SJCRH30 (cell line): Measurements from ENCODE around the gene RAD1. TPM values are rescaled to one million over a fixed set of nuclear protein-coding genes. Genes with fewer than 3 reads are reported as not detected.

Experiments used
- DNase-seq, 2 experiments: peaks; one replicate each; pipeline ENCODE4 v3.0.0-alpha.2; 2015 to 2020
- H3K27ac ChIP-seq: fragments of 250-450 bp; sonication (Bioruptor Pico); 2 replicates; pipeline ENCODE4 v1.5.1; 2020; ENCODE audit warnings: mild to moderate bottlenecking, moderate library complexity
- H3K27me3 ChIP-seq: fragments of 250-450 bp; sonication (Bioruptor Pico); 2 replicates; pipeline ENCODE4 v1.5.1; 2020; ENCODE audit warnings: mild to moderate bottlenecking, moderate library complexity
- H3K36me3 ChIP-seq: fragments of 250-450 bp; sonication (Bioruptor Pico); 2 replicates; pipeline ENCODE4 v1.5.1; 2020; ENCODE audit warnings: mild to moderate bottlenecking, moderate library complexity
- H3K4me1 ChIP-seq: fragments of 250-450 bp; sonication (Bioruptor Pico); 2 replicates; pipeline ENCODE4 v1.5.1; 2020; ENCODE audit warnings: mild to moderate bottlenecking, moderate library complexity
- H3K4me3 ChIP-seq: fragments of 250-450 bp; sonication (Bioruptor Pico); 2 replicates; pipeline ENCODE4 v1.5.1; 2020; ENCODE audit warnings: mild to moderate bottlenecking, moderate library complexity
- H3K9me3 ChIP-seq: fragments of 250-450 bp; sonication (Bioruptor Pico); replicated peaks from 2 replicates; pipeline ENCODE4 v1.5.1; 2020; ENCODE audit warnings: mild to moderate bottlenecking, moderate library complexity
- total RNA-seq: library from RNA; depleted of rRNA; stranded (reverse); fragments of >200 nt; shearing (Covaris generic); gene quantifications from 2 replicates; pipeline ENCODE4 v1.2.3, GENCODE V29; 2014; rRNA removed

Gene RAD1
- total RNA-seq = 64.9 and 65.8 TPM in 2 replicates

DNA sequence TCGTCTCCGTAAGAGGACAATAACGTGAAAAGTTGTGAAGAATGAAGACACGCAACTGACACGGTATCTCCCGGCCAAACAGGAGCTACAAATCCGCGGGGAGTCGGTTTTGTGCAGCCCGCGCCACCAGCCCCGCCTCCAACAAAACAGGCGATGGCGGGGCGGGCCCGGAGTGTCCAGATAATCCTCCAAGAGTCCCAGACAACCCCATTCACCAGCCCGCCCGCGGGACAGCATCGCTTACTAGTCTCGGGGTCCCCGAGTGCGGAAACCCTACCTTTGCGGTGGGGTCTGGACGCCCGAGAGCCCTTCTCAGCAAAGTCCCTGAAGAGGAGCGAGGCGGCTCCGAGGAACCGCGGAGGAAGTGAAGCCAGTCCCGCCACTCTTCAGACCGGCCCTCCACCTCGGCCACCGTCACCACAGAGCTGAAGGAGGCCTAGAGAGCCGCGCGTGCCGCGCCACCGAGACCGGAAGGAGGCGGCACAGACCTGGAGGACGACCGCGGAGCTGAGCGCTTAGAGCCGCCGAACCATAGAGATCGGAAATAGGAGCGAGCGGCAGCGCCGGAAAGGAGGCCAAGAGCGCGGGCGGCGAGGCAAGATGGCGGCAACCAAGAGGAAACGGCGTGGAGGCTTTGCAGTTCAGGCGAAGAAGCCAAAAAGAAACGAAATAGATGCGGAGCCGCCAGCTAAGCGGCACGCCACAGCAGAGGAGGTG is at the start of gene RAD1, which contains the start of gene BRIX1:
TSS of gene RAD1 (minus strand) at position 366 of the 717 bp plus-strand sequence. CDS start 612 bp downstream, outside the sequence.
TSS of gene BRIX1 (plus strand) at position 573 of the 717 bp plus-strand sequence. CDS start at position 601, 28 bp downstream.
- no peaks in the 10 kb centered on the region for H3K27me3 ChIP-seq
- H3K36me3 ChIP-seq = peaks cover 43% of the 10 kb centered on the region
- peak within 1 kb of the TSS; percentile 86 for H3K27ac ChIP-seq
- peak within 1 kb of the TSS; percentile 97 for H3K4me3 ChIP-seq
- H3K9me3 ChIP-seq = no peaks in the 10 kb centered on the region
- peak; percentile 98 for DNase-seq
- H3K4me1 ChIP-seq = peaks cover 14% of the 10 kb centered on the region

GRCh38 chr5:34959323-34959722 is 44.0 kb upstream of the RAD1 start:
- no peak overlapping the region for H3K27ac ChIP-seq
- DNase-seq = no peak

GRCh38 chr5:34957857-34958690 is 42.8 kb upstream of the RAD1 start:
- H3K4me3 ChIP-seq = no peak overlapping the region
- H3K9me3 ChIP-seq = no peaks in the 10 kb centered on the region
- H3K27me3 ChIP-seq = no peaks in the 10 kb centered on the region
- DNase-seq = peak in 1 of 2 experiments; percentile 34
- peaks cover 26% of the 10 kb centered on the region for H3K36me3 ChIP-seq
- no peaks in the 10 kb centered on the region for H3K4me1 ChIP-seq
- no peak overlapping the region for H3K27ac ChIP-seq

More at GRCh38 chr5:34959323-34959722, 44.0 kb upstream of the RAD1 start:
- Histone ChIP-seq H3K9me3 (no peaks in the 10 kb centered on the region), H3K4me1 (no peaks in the 10 kb centered on the region), H3K4me3 (no peak overlapping the region), H3K27me3 (no peaks in the 10 kb centered on the region), H3K36me3 (peaks cover 15% of the 10 kb centered on the region)

GRCh38 chr5:34957321-34957720 is 42.0 kb upstream of the RAD1 start:
- Histone ChIP-seq H3K4me1 (no peaks in the 10 kb centered on the region), H3K27ac (no peak overlapping the region), H3K4me3 (no peak overlapping the region), H3K36me3 (peaks cover 30% of the 10 kb centered on the region), H3K27me3 (no peaks in the 10 kb centered on the region), H3K9me3 (no peaks in the 10 kb centered on the region)
- DNase-seq = no peak

- Histone ChIP-seq H3K4me1 (peaks cover 6% of the 10 kb centered on the region; the same call in 1 of the 2 replicates), H3K36me3 (peaks cover 53% of the 10 kb centered on the region), H3K4me3 (no peak overlapping the region), H3K9me3 (no peaks in the 10 kb centered on the region), H3K27ac (no peak overlapping the region), H3K27me3 (no peaks in the 10 kb centered on the region)
- DNase-seq = no peak
Measured at GRCh38 chr5:34944460-34945047, 29.2 kb upstream of the RAD1 start.

GRCh38 chr5:34944044-34944443 is 28.7 kb upstream of the RAD1 start:
- H3K27ac ChIP-seq = no peak overlapping the region
- no peak for DNase-seq
- peaks cover 6% of the 10 kb centered on the region; the same call in 1 of the 2 replicates for H3K4me1 ChIP-seq
- H3K36me3 ChIP-seq = peaks cover 50% of the 10 kb centered on the region
- H3K9me3 ChIP-seq = no peaks in the 10 kb centered on the region
- H3K27me3 ChIP-seq = no peaks in the 10 kb centered on the region
- no peak overlapping the region for H3K4me3 ChIP-seq

DNA sequence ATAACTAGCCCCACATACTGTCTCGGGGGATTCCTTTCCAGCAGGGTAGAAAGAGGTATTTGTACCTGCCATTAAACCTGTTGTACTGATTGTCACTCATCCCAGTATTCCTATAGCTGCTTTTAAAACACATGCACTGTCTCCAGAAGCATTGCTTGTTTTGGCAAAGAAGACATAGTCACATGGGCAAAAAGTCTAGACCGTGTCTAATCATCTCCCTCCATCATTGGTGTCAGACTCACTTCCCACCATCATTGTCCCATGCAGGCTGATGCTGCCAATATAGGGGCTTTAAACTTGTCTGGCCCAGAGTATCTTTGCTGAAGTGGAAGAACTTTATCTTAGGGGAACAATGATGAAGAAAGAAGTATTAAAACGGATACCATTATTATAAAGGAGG is 26.6 kb upstream of the RAD1 start:
- Histone ChIP-seq H3K27me3 (no peaks in the 10 kb centered on the region), H3K27ac (peak overlapping the region; percentile 55), H3K9me3 (no peaks in the 10 kb centered on the region; the same call in 1 of the 2 replicates), H3K4me3 (no peak overlapping the region), H3K4me1 (peaks cover 6% of the 10 kb centered on the region; the same call in 1 of the 2 replicates), H3K36me3 (peaks cover 54% of the 10 kb centered on the region)
- peak in 1 of 2 experiments; percentile 56 for DNase-seq

DNA sequence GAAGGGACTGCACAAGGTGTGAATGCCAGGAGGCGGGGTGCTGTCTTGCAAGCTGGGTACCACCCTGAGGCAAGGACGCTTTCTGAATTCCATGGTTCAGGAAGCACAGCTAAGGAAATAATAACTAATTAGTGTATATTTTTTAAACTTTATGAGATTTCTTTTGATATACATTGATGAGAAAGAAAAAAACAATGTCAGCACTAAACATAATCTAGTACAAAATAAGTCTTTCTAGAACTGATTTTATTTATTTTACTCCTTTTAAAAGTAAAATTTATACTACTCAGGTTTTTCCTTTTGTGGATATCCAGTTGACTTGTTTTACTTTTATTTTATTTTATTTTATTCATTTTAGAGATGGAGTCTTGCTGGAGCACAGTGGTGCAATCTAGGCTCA is 17.6 kb upstream of the RAD1 start:
- Histone ChIP-seq H3K9me3 (no peaks in the 10 kb centered on the region), H3K27ac (no peak overlapping the region), H3K36me3 (peaks cover 25% of the 10 kb centered on the region), H3K27me3 (no peaks in the 10 kb centered on the region), H3K4me1 (peaks cover 8% of the 10 kb centered on the region), H3K4me3 (no peak overlapping the region)
- no peak for DNase-seq

DNA sequence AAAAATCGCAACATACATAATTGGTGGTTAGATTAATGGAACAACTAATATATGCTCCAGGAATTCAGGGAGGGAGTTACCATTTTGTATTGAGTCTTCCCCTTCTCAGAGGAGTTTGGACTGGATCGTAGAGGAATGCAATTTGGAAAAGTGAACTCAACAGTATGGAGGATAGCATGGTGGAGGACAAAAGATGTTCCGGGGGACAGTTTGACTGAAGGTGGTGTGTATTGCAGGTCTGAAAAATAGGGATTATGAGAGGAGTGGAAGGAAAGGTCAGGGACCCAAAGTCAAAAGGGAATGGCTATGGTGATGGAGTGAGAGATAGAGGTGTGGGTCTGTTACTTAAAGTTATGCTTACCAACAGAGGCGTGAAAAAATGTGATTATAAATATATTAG is 15.6 kb upstream of the RAD1 start:
- no peaks in the 10 kb centered on the region for H3K9me3 ChIP-seq
- no peaks in the 10 kb centered on the region for H3K27me3 ChIP-seq
- no peak overlapping the region; the same call in 1 of the 2 replicates for H3K27ac ChIP-seq
- DNase-seq = no peak
- H3K4me1 ChIP-seq = peaks cover 8% of the 10 kb centered on the region
- H3K36me3 ChIP-seq = peaks cover 21% of the 10 kb centered on the region
- H3K4me3 ChIP-seq = peak overlapping the region; percentile 90

DNA sequence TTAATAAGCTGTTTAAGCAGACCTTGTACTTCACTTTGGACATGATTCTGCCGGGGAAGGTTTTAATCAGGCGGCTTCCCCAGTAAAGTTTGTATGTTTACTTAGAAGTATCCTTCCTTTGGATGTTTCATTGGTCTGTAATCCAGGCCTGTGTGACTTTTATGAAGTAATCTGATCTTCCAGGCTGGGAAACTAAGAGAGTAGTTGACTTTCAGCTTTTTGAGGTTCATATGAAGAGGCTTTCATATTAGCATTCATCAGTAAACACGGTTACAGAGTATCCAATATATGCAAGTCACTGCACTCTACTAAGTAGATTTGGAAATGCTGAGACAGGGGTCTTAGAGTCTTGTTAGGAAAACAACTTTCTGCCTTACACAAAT is 15.1 kb upstream of the RAD1 start:
- Histone ChIP-seq H3K4me1 (peaks cover 8% of the 10 kb centered on the region), H3K9me3 (no peaks in the 10 kb centered on the region), H3K4me3 (peak overlapping the region; percentile 90), H3K27ac (no peak overlapping the region; the same call in 1 of the 2 replicates), H3K36me3 (peaks cover 21% of the 10 kb centered on the region), H3K27me3 (no peaks in the 10 kb centered on the region)
- DNase-seq = no peak

DNA sequence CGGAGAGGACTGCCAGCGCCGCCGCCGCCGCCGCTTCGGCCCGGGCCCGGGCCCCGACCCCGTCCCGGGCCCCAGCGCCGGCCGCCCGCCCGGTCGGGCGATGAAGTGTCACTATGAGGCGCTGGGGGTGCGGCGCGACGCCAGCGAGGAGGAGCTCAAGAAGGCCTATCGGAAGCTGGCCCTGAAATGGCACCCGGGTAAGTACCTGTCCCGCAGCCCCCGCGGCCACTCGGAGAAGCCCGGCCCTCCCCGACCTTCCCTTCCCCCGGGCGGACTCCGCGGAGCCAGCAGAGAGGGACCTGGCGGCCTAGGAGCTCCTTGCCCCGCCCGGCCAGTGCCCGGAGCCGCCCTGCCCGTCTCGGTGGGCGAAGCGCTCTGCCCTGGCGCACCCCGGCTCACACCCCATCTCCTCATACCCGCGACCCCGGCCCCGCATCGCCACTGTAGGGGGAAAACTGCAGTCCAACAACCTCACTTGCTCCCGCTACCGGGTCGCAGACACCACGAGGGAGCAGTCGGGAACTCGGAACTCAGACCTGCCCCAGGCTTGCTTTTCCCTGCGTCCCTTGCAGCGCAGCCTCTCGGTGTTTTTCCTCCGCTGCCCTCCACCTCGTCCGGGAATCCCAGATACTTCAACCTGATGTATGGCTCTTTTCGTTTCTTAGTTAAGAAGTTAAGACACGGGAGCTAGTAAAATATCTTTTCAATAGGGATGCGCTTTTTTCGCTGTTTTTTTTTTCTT is 14.6 kb upstream of the RAD1 start:
- peak overlapping the region; percentile 53 for H3K27ac ChIP-seq
- H3K27me3 ChIP-seq = no peaks in the 10 kb centered on the region
- peak overlapping the region; percentile 90 for H3K4me3 ChIP-seq
- DNase-seq = peak; percentile 81 to 86
- peaks cover 8% of the 10 kb centered on the region for H3K4me1 ChIP-seq
- no peaks in the 10 kb centered on the region for H3K9me3 ChIP-seq
- peaks cover 23% of the 10 kb centered on the region for H3K36me3 ChIP-seq

- H3K27me3 ChIP-seq = no peaks in the 10 kb centered on the region
- no peaks in the 10 kb centered on the region for H3K9me3 ChIP-seq
- H3K27ac ChIP-seq = peak within 1 kb of the TSS; percentile 53
- H3K4me1 ChIP-seq = peaks cover 8% of the 10 kb centered on the region
- peak within 1 kb of the TSS; percentile 90 for H3K4me3 ChIP-seq
- DNase-seq = peak; percentile 98 to 99
- peaks cover 30% of the 10 kb centered on the region for H3K36me3 ChIP-seq
Measured at GRCh38 chr5:34929134-34929719, 13.9 kb upstream of the RAD1 start, which contains the start of gene DNAJC21. Gene DNAJC21, plus strand, starts transcription at chr5:34929559. Its CDS starts 261 bp downstream, at chr5:34929820.

DNA sequence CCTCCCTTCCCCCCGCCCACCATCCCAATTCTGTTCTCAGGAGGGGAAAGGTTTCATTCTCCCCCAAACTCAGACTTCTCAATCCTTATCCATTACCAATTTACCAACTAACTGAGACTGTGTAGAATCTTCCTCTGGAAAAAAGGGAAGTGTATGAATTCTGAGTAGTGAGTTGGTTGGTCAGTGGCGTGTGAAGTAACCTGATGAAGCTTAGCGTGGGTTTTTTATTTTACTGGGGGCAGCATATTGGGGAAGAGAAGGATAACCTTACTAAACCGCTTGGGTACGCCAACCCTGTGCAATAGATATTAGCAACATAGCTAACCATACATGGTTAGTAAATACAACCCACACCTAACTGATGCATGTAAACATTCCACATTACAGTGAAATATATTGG is 13.0 kb upstream of the RAD1 start:
- no peak overlapping the region for H3K27ac ChIP-seq
- no peaks in the 10 kb centered on the region for H3K9me3 ChIP-seq
- H3K4me1 ChIP-seq = peaks cover 11% of the 10 kb centered on the region
- H3K4me3 ChIP-seq = no peak overlapping the region
- H3K27me3 ChIP-seq = no peaks in the 10 kb centered on the region
- H3K36me3 ChIP-seq = peaks cover 39% of the 10 kb centered on the region
- no peak for DNase-seq

DNA sequence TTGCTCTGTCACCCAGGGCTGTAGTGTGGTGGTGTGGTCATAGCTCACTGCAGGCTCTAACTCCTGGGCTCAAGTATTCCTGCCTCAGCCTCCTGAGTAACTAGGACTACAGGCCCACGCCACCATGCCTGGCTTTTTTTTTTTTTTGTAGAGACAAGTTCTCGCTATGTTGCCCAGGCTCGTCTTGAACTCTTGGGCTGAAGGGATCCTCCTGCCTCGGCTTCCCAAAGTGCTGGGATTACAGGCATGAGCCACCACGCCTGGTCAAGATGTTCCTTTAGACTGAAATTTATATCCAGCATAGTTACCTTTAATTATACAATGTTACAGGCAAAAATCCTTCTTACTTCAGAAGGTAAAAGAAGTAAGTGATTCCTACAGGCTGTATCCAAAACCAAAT is 12.5 kb upstream of the RAD1 start:
- DNase-seq = no peak
- H3K27me3 ChIP-seq = no peaks in the 10 kb centered on the region
- no peak overlapping the region for H3K27ac ChIP-seq

More for the DNA sequence above, 12.5 kb upstream of the RAD1 start:
- no peak overlapping the region for H3K4me3 ChIP-seq
- H3K9me3 ChIP-seq = no peaks in the 10 kb centered on the region
- H3K36me3 ChIP-seq = peaks cover 44% of the 10 kb centered on the region
- H3K4me1 ChIP-seq = peaks cover 15% of the 10 kb centered on the region
